AG08396 (cell line): ENCODE measurements around the gene BGN.

Source experiments
- DNase-seq: peaks from one replicate; pipeline ENCODE4 v3.0.0; 2012; ENCODE audit warnings: low spot score, mixed read lengths

Gene BGN

GRCh38 chrX:153494541-153495361 lies at the start of gene BGN:
BGN (plus strand) TSS chrX:153494980; CDS start chrX:153504632, 9,652 bp downstream.
- peak; percentile 73 for DNase-seq

- no peak for DNase-seq
Observed at GRCh38 chrX:153445106-153445855, 49.5 kb upstream of the BGN start.

- no peak for DNase-seq
Observed at GRCh38 chrX:153445856-153446635, 48.7 kb upstream of the BGN start, which contains the start of gene TREX2. TREX2 (minus strand) TSS chrX:153446056; CDS start chrX:153445430, 626 bp downstream.

GRCh38 chrX:153446636-153446936 lies 48.2 kb upstream of the BGN start:
- no peak for DNase-seq

GRCh38 chrX:153446950-153447580 lies 47.7 kb upstream of the BGN start:
- DNase-seq, result no peak

GRCh38 chrX:153447581-153447960 lies 47.2 kb upstream of the BGN start:
- DNase-seq, result no peak

GRCh38 chrX:153448556-153449367 lies 46.0 kb upstream of the BGN start:
- DNase-seq, result no peak

- no peak for DNase-seq
Observed at GRCh38 chrX:153449368-153450113, 45.2 kb upstream of the BGN start.

- no peak for DNase-seq
Observed at GRCh38 chrX:153450114-153450948, 44.4 kb upstream of the BGN start.

GRCh38 chrX:153450949-153451277 lies 43.9 kb upstream of the BGN start:
- DNase-seq, result no peak

GRCh38 chrX:153454901-153455550 lies 39.8 kb upstream of the BGN start:
- no peak for DNase-seq

GRCh38 chrX:153455571-153455970 lies 39.2 kb upstream of the BGN start:
- DNase-seq, result no peak

GRCh38 chrX:153456161-153456560 lies 38.6 kb upstream of the BGN start:
- DNase-seq, result no peak

GRCh38 chrX:153456704-153457103 lies 38.1 kb upstream of the BGN start:
- DNase-seq, result no peak

GRCh38 chrX:153457136-153457825 lies 37.5 kb upstream of the BGN start:
- no peak for DNase-seq

- no peak for DNase-seq
Observed at GRCh38 chrX:153457827-153458466, 36.8 kb upstream of the BGN start.

GRCh38 chrX:153458476-153458875 lies 36.3 kb upstream of the BGN start:
- DNase-seq, result no peak

- DNase-seq, result peak; percentile 70
Observed at GRCh38 chrX:153459986-153460385, 34.8 kb upstream of the BGN start.
